Liver (tissue), 9 donors: Measurements from ENCODE around the gene BST1. TPM values are rescaled to one million over a fixed set of nuclear protein-coding genes. Genes with fewer than 3 reads are reported as not detected.

Experiments
- DNase-seq: peaks from one replicate; pipeline ENCODE4 v3.0.0-alpha.2; 2017; ENCODE audit warnings: low spot score
- H3K27ac ChIP-seq, 2 donors: one replicate each; pipeline ENCODE4 v1.7.0; 2013; ENCODE audit warnings: inconsistent platforms in 2 of 2, low read length in 2 of 2, control low read depth in 1 of 2, low read depth in 1 of 2, mild to moderate bottlenecking in 1 of 2
- H3K27me3 ChIP-seq, 4 donors: one replicate each; pipeline versions ENCODE4 v1.6.1 to v1.7.0; 2013; ENCODE audit warnings: low read length in 3 of 4, inconsistent platforms in 1 of 4, mild to moderate bottlenecking in 1 of 4, moderate library complexity in 1 of 4; ENCODE audit not compliant: control insufficient read depth in 4 of 4, insufficient read depth in 4 of 4
- H3K36me3 ChIP-seq, 4 donors: one replicate each; pipeline versions ENCODE4 v1.6.1 to v1.7.0; 2013; ENCODE audit warnings: low read length in 3 of 4, mild to moderate bottlenecking in 3 of 4, low read depth in 1 of 4, moderate library complexity in 1 of 4; ENCODE audit not compliant: control insufficient read depth in 4 of 4, insufficient read depth in 3 of 4
- H3K4me1 ChIP-seq, 4 donors: one replicate each; pipeline versions ENCODE4 v1.6.1 to v1.7.0; 2013; ENCODE audit warnings: low read length in 3 of 4, mild to moderate bottlenecking in 3 of 4, moderate library complexity in 1 of 4; ENCODE audit not compliant: control insufficient read depth in 4 of 4, insufficient read depth in 4 of 4
- H3K4me3 ChIP-seq, 3 donors: one replicate each; pipeline versions ENCODE4 v1.6.1 to v1.7.0; 2013; ENCODE audit warnings: low read length in 3 of 3, control low read depth in 1 of 3, low read depth in 1 of 3, mild to moderate bottlenecking in 1 of 3
- H3K9ac ChIP-seq, 2 donors: one replicate each; pipeline ENCODE4 v1.7.0; 2013; ENCODE audit warnings: low read length in 2 of 2, mild to moderate bottlenecking in 2 of 2, moderate library complexity in 2 of 2, control low read depth in 1 of 2, low read depth in 1 of 2
- H3K9me3 ChIP-seq, 4 donors: one replicate each; pipeline versions ENCODE4 v1.6.1 to v1.7.0; 2013; ENCODE audit warnings: low read length in 3 of 4; ENCODE audit not compliant: control insufficient read depth in 4 of 4
- ATF3 ChIP-seq: IDR thresholded peaks from 2 replicates; pipeline ENCODE4 v1.6.1; 2016; ENCODE audit warnings: antibody characterized with exemption
- CTCF ChIP-seq: fragments of 150-350 bp; IDR thresholded peaks from 2 replicates; pipeline ENCODE4 v1.5.1; 2017; ENCODE audit warnings: improper control_type of control experiment, low read depth, low read length; ENCODE audit not compliant: missing input control
- EGR1 ChIP-seq, 2 donors: IDR thresholded peaks; 2 replicates each; pipeline ENCODE4 v1.6.1; 2016 to 2018; ENCODE audit warnings: antibody characterized with exemption in 2 of 2, low read depth in 2 of 2
- FOXA1 ChIP-seq: IDR thresholded peaks from 2 replicates; pipeline ENCODE4 v1.6.1; 2016; ENCODE audit warnings: antibody characterized with exemption
- FOXA2 ChIP-seq: IDR thresholded peaks from 2 replicates; pipeline ENCODE4 v1.6.1; 2016; ENCODE audit warnings: antibody characterized with exemption
- HNF4G ChIP-seq: IDR thresholded peaks from 2 replicates; pipeline ENCODE4 v1.6.1; 2016; ENCODE audit warnings: antibody characterized with exemption
- MAX ChIP-seq: IDR thresholded peaks from 2 replicates; pipeline ENCODE4 v1.6.1; 2016; ENCODE audit warnings: antibody characterized with exemption
- NR2F2 ChIP-seq: IDR thresholded peaks from 2 replicates; pipeline ENCODE4 v1.6.1; 2016; ENCODE audit warnings: antibody characterized with exemption
- RAD21 ChIP-seq, 2 donors: IDR thresholded peaks; 2 replicates each; pipeline ENCODE4 v1.6.1; 2016; ENCODE audit warnings: antibody characterized with exemption in 2 of 2, mild to moderate bottlenecking in 2 of 2
- RXRA ChIP-seq, 2 donors: IDR thresholded peaks; 2 replicates each; pipeline ENCODE4 v1.6.1; 2017 to 2018; ENCODE audit warnings: antibody characterized with exemption in 2 of 2, mild to moderate bottlenecking in 1 of 2
- SP1 ChIP-seq: IDR thresholded peaks from 2 replicates; pipeline ENCODE4 v1.6.1; 2018; ENCODE audit warnings: antibody characterized with exemption, mild to moderate bottlenecking
- TAF1 ChIP-seq: conservative IDR thresholded peaks from 2 replicates; pipeline ENCODE4 v1.6.1; 2016; ENCODE audit warnings: antibody characterized with exemption, mild to moderate bottlenecking
- ZBTB33 ChIP-seq: IDR thresholded peaks from 2 replicates; pipeline ENCODE4 v1.6.1; 2016; ENCODE audit warnings: antibody characterized with exemption
- WGBS: extraction: QIAGEN DNeasy Blood & Tissue Kit; methylation state at CpG from one replicate; pipeline ENCODE4 v1.1.7; 2013; 5-methylcytosine and 5-hydroxymethylcytosine counted together
- polyA plus RNA-seq, 2 donors: library from polyadenylated mRNA; stranded (reverse) in 1 of 2; unstranded in 1 of 2; fragments of 200-250 nt in 1 of 2; fragments of >200 nt in 1 of 2; fragmentation: Nextera tagmentation in 1 of 2; extraction: Ambion mirVana in 1 of 2; gene quantifications; one replicate each; pipeline versions ENCODE4 v1.2.1 to v1.2.3, GENCODE V29; 2013 to 2015
- total RNA-seq, 2 donors: library from RNA; depleted of rRNA; stranded (reverse); fragments of >200 nt; gene quantifications; one replicate each; pipeline ENCODE4 v1.2.3, GENCODE V29; 2014
- donor health status: healthy.
- donor health status: healthy.
- donor health status: healthy.
- donor health status: healthy.
- donor health status: healthy.

The BST1 gene
- total and polyA plus RNA-seq, 4 donors: 3.7 to 13.2 (median 9.9) TPM

GRCh38 chr4:15751153-15751552 is 48.3 kb downstream of the BST1 start:
- no peak for TF ChIP-seq FOXA2
- TF ChIP-seq RXRA (IDR thresholded peaks at IDR 0.05): no peak
- no peak for TF ChIP-seq EGR1 (IDR thresholded peaks at IDR 0.05; ENCODE audit: low read depth in 2 of 2)
- TF ChIP-seq TAF1: no peak
- TF ChIP-seq ZBTB33: no peak
- TF ChIP-seq ATF3: no peak
- TF ChIP-seq CTCF: no peak
- TF ChIP-seq HNF4G: no peak
- H3K9ac ChIP-seq: no peak overlapping the region
- no peak overlapping the region for H3K27ac ChIP-seq
- WGBS: 95% methylated on average over 2 of the region's 2 CpGs
- no peak for DNase-seq
- H3K9me3 ChIP-seq: peaks cover 0 to 2% (median 0%) of the 10 kb centered on the region in 4 donors
- H3K36me3 ChIP-seq: no peaks in the 10 kb centered on the region
- no peaks in the 10 kb centered on the region for H3K4me1 ChIP-seq
- H3K27me3 ChIP-seq: no peaks in the 10 kb centered on the region
- no peak overlapping the region for H3K4me3 ChIP-seq

GRCh38 chr4:15753081-15753480 is 50.2 kb downstream of the BST1 start:
- Histone ChIP-seq H3K9ac (no peak overlapping the region), H3K27me3 (no peaks in the 10 kb centered on the region), H3K4me3 (no peak overlapping the region), H3K9me3 (no peaks in the 10 kb centered on the region), H3K27ac (no peak overlapping the region), H3K4me1 (no peaks in the 10 kb centered on the region), H3K36me3 (no peaks in the 10 kb centered on the region)
- no peak for DNase-seq
- 90% methylated on average over 6 of the region's 6 CpGs for WGBS
- no peak for TF ChIP-seq RAD21 (IDR thresholded peaks at IDR 0.05)

- Histone ChIP-seq H3K27me3 (no peaks in the 10 kb centered on the region), H3K27ac (no peak overlapping the region), H3K36me3 (no peaks in the 10 kb centered on the region), H3K4me1 (no peaks in the 10 kb centered on the region), H3K4me3 (no peak overlapping the region), H3K9ac (no peak overlapping the region), H3K9me3 (no peaks in the 10 kb centered on the region)
- 59% methylated on average over 4 of the region's 4 CpGs for WGBS
- DNase-seq: no peak
- no peak for TF ChIP-seq CTCF
- TF ChIP-seq TAF1: no peak
- no peak for TF ChIP-seq RAD21 (IDR thresholded peaks at IDR 0.05)
- peak; percentile 83 to 88 for TF ChIP-seq RXRA (IDR thresholded peaks at IDR 0.05)
- no peak for TF ChIP-seq EGR1 (IDR thresholded peaks at IDR 0.05; ENCODE audit: low read depth in 2 of 2)
- TF ChIP-seq ZBTB33: no peak
- peak; percentile 99 for TF ChIP-seq NR2F2
- no peak for TF ChIP-seq MAX
- no peak for TF ChIP-seq ATF3
- TF ChIP-seq SP1: peak; percentile 33
- no peak for TF ChIP-seq FOXA1
These were observed 50.9 kb downstream of the BST1 start for GRCh38 chr4:15753786-15754185.
